ENCODE data around the gene POLR2L. TPM values are rescaled to one million over a fixed set of nuclear protein-coding genes. Genes with fewer than 3 reads are reported as not detected.

The POLR2L gene
- total and polyA plus RNA-seq, 2 of the 13 experiments (the other 11 are each of a cell fraction or from before 2014, with no cell fraction given): 104 to 114 TPM

DNA sequence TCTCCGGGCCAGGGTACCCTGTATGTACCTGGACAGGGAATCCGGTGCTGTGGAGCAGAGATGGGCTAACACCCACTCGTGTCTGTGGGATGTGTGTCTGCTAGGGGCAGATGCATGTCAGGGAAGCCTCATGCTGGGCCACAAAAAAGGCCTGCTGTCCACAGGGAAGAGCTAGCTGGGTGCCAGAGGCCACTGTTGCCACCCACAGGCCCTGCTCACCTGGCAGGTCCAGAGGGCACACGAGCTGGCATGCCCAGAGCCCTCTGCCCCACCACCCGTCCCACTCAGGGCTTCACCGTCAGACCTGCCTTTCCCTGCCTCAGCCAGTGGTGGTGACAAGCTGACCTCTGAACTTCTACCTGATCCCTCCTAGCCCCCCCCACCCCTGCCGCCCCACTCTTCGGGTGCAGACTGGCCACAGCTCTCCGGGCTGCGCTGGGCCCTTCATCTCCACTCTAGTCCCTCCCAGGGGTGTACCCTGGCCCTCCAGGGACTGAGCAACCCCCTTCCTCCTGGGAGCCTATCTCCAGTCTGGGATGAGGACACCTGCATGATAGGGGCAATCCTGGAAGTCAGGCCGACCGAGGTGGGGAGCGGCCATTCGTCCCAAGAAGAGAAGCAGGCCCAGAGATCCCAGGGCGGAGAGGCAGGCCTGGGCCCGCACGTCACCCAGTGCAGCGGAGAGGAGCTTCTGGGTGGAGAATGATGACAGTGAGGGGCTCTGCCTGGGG is 45.6 kb downstream of the POLR2L start (continued):
- TF ChIP-seq, protein P1, sequence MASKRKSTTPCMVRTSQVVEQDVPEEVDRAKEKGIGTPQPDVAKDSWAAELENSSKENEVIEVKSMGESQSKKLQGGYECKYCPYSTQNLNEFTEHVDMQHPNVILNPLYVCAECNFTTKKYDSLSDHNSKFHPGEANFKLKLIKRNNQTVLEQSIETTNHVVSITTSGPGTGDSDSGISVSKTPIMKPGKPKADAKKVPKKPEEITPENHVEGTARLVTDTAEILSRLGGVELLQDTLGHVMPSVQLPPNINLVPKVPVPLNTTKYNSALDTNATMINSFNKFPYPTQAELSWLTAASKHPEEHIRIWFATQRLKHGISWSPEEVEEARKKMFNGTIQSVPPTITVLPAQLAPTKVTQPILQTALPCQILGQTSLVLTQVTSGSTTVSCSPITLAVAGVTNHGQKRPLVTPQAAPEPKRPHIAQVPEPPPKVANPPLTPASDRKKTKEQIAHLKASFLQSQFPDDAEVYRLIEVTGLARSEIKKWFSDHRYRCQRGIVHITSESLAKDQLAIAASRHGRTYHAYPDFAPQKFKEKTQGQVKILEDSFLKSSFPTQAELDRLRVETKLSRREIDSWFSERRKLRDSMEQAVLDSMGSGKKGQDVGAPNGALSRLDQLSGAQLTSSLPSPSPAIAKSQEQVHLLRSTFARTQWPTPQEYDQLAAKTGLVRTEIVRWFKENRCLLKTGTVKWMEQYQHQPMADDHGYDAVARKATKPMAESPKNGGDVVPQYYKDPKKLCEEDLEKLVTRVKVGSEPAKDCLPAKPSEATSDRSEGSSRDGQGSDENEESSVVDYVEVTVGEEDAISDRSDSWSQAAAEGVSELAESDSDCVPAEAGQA (IDR thresholded peaks at IDR 0.05; ENCODE audit: low read depth): no peak
- TF ChIP-seq, protein P1 (CRISPR knock-in tag; IDR thresholded peaks at IDR 0.05; ENCODE audit: borderline replicate concordance): no peak
- no peak for TF ChIP-seq ZNF672 (CRISPR knock-in tag; IDR thresholded peaks at IDR 0.05)
- TF ChIP-seq ZSCAN30 (CRISPR knock-in tag; IDR thresholded peaks at IDR 0.05): no peak
- TF ChIP-seq IKZF4 (CRISPR knock-in tag; IDR thresholded peaks at IDR 0.05; ENCODE audit: borderline replicate concordance, low read depth, not compliant biosample characterization): no peak
- TF ChIP-seq GABPA (IDR thresholded peaks at IDR 0.05; ENCODE audit: low read depth, low read length): no peak
- no peak for TF ChIP-seq GABPA (CRISPR knock-in tag; IDR thresholded peaks at IDR 0.05; ENCODE audit: low read depth)
- TF ChIP-seq, protein P2, sequence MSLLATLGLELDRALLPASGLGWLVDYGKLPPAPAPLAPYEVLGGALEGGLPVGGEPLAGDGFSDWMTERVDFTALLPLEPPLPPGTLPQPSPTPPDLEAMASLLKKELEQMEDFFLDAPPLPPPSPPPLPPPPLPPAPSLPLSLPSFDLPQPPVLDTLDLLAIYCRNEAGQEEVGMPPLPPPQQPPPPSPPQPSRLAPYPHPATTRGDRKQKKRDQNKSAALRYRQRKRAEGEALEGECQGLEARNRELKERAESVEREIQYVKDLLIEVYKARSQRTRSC (CRISPR knock-in tag; IDR thresholded peaks at IDR 0.05; ENCODE audit: low read depth): no peak
- TF ChIP-seq GTF2F1 (IDR thresholded peaks at IDR 0.05; ENCODE audit: low read length): no peak
- TF ChIP-seq, protein P3, sequence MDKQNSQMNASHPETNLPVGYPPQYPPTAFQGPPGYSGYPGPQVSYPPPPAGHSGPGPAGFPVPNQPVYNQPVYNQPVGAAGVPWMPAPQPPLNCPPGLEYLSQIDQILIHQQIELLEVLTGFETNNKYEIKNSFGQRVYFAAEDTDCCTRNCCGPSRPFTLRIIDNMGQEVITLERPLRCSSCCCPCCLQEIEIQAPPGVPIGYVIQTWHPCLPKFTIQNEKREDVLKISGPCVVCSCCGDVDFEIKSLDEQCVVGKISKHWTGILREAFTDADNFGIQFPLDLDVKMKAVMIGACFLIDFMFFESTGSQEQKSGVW (CRISPR knock-in tag; IDR thresholded peaks at IDR 0.05; ENCODE audit: borderline replicate concordance): no peak
- no peak for TF ChIP-seq KDM4B (CRISPR knock-in tag; IDR thresholded peaks at IDR 0.05)
